GM18870 (cell line): ENCODE measurements around the gene NAMPT.
"Not testable (repeated sequence)": the region's sequence is repeated elsewhere in the genome, so short reads cannot be mapped to it uniquely, and the experiment has no call there.

Experiments used
- ATAC-seq: cut with Tn5 transposase; IDR thresholded peaks from one replicate; pipeline ENCODE4 v1.9.1; 2021; ENCODE audit warnings: moderate library complexity; ENCODE audit not compliant: unreplicated experiment

NAMPT gene

GRCh38 chr7:106238830-106239229 is 46.0 kb downstream of the NAMPT start:
- ATAC-seq: no peak

- ATAC-seq: no peak
These were observed 48.7 kb downstream of the NAMPT start for GRCh38 chr7:106236065-106236464.

- no peak for ATAC-seq
These were observed 50.4 kb downstream of the NAMPT start for GRCh38 chr7:106234425-106234824.

- no peak for ATAC-seq
These were observed 52.8 kb downstream of the NAMPT start for GRCh38 chr7:106231856-106232490.

- no peak for ATAC-seq
These were observed 58.9 kb downstream of the NAMPT start for GRCh38 chr7:106225856-106226255.

GRCh38 chr7:106224797-106225196 is 60.0 kb downstream of the NAMPT start:
- no peak for ATAC-seq

GRCh38 chr7:106223156-106223555 is 61.6 kb downstream of the NAMPT start:
- ATAC-seq: no peak

GRCh38 chr7:106222545-106222944 is 62.2 kb downstream of the NAMPT start:
- no peak for ATAC-seq

- ATAC-seq: no peak
These were observed 64.5 kb downstream of the NAMPT start for GRCh38 chr7:106220307-106220706.

GRCh38 chr7:106219170-106219569 is 65.6 kb downstream of the NAMPT start:
- ATAC-seq: no peak

- no peak for ATAC-seq
These were observed 66.2 kb downstream of the NAMPT start for GRCh38 chr7:106218546-106218945.

GRCh38 chr7:106216923-106217542 is 67.8 kb downstream of the NAMPT start:
- no peak for ATAC-seq

GRCh38 chr7:106216517-106216922 is 68.3 kb downstream of the NAMPT start:
- no peak for ATAC-seq

- ATAC-seq: no peak
These were observed 68.8 kb downstream of the NAMPT start for GRCh38 chr7:106215868-106216516.

GRCh38 chr7:106208944-106209343 is 75.8 kb downstream of the NAMPT start:
- ATAC-seq: not testable (repeated sequence)

GRCh38 chr7:106206826-106207541 is 77.8 kb downstream of the NAMPT start:
- ATAC-seq: no peak

GRCh38 chr7:106205621-106206222 is 79.1 kb downstream of the NAMPT start:
- ATAC-seq: no peak

GRCh38 chr7:106203473-106203872 is 81.3 kb downstream of the NAMPT start:
- ATAC-seq: no peak

- ATAC-seq: no peak
These were observed 83.6 kb downstream of the NAMPT start for GRCh38 chr7:106201164-106201563.

- no peak for ATAC-seq
These were observed 84.9 kb downstream of the NAMPT start for GRCh38 chr7:106199813-106200364.

- no peak for ATAC-seq
These were observed 85.8 kb downstream of the NAMPT start for GRCh38 chr7:106199024-106199423.
